HepG2 (cell line): ENCODE measurements around the gene MYO16. TPM values are rescaled to one million over a fixed set of nuclear protein-coding genes. Genes with fewer than 3 reads are reported as not detected.

Experiments used
- ATAC-seq: fragments of 200-7000 bp; cut with Tn5 transposase; 3 replicates; pipeline ENCODE4 v1.9.1; 2020; ENCODE audit warnings: mild to moderate bottlenecking, moderate library complexity
- BruUV-seq: library from RNA; stranded (reverse); fragments of 400-500 nt; replicated peaks from 2 replicates; lab custom pipeline; 2021; lab: Mats Ljungman, UMichigan
- CTCF ChIA-PET: fragments of 300-600 bp; formaldehyde crosslinking; extraction: SDS; loops from one replicate; lab custom pipeline; 2021; ENCODE audit warnings: low total read pairs, inconsistent platforms, low intra/inter-chr PET ratio; lab: Yijun Ruan, JAX
- POLR2A ChIA-PET: fragments of 350-600 bp; sonication (Branson Sonifier 250); formaldehyde crosslinking; loops from one replicate; lab custom pipeline; 2020; ENCODE audit warnings: antibody characterized with exemption, inconsistent platforms; lab: Yijun Ruan, JAX
- DNase-seq: peaks from one replicate; pipeline ENCODE4 v3.0.0-alpha.2; 2015; ENCODE audit warnings: low spot score
- FAIRE-seq: peaks from 3 replicates; lab custom pipeline; 2011; peaks lifted over from hg19 to GRCh38; lab: Jason Lieb, UNC
- H2AFZ ChIP-seq: one replicate; pipeline ENCODE4 v1.6.1; 2011; ENCODE audit warnings: low read length, inconsistent platforms
- H3K27ac ChIP-seq: fragments of 300-600 bp; 3 replicates; pipeline ENCODE4 v1.8.0; 2011; ENCODE audit warnings: mixed run types, mild to moderate bottlenecking, mixed read lengths, low read length, inconsistent platforms; ENCODE audit not compliant: insufficient read depth; ENCODE audit errors: extremely low read length
- H3K27me3 ChIP-seq, 2 experiments: fragments of 200-600 bp in 1 of 2; 2 replicates in 1 of 2; 3 replicates in 1 of 2; pipeline versions ENCODE4 v1.6.0 to v1.8.0; 2011; ENCODE audit warnings: low read length in 2 of 2, mild to moderate bottlenecking in 2 of 2, moderate library complexity in 2 of 2, inconsistent platforms in 1 of 2; ENCODE audit not compliant: insufficient read depth in 2 of 2, control insufficient read depth in 1 of 2
- H3K36me3 ChIP-seq, 2 experiments: fragments of 200-600 bp in 1 of 2; replicated peaks in 1 of 2; 2 replicates in 1 of 2; 3 replicates in 1 of 2; pipeline versions ENCODE4 v1.5.1 to v1.8.0; 2011; ENCODE audit warnings: low read length in 2 of 2, inconsistent platforms in 1 of 2; ENCODE audit not compliant: insufficient read depth in 2 of 2, control insufficient read depth in 1 of 2
- H3K4me1 ChIP-seq: 2 replicates; pipeline ENCODE4 v1.5.1; 2012; ENCODE audit warnings: low read length, inconsistent platforms; ENCODE audit not compliant: insufficient read depth
- H3K4me2 ChIP-seq: 2 replicates; pipeline ENCODE4 v1.6.0; 2011; ENCODE audit warnings: low read depth, low read length, inconsistent platforms
- H3K4me3 ChIP-seq, 3 experiments: fragments of 200-600 bp in 1 of 3; sonication (generic), shearing (Covaris generic) in 1 of 3; replicated peaks in 1 of 3; 2 replicates each; pipeline ENCODE4 v1.5.1; 2011 to 2016; ENCODE audit warnings: low read length in 3 of 3, inconsistent platforms in 2 of 3, low read depth in 2 of 3, mild to moderate bottlenecking in 2 of 3, control low read depth in 1 of 3, mixed read lengths in 1 of 3; ENCODE audit not compliant: insufficient read depth in 1 of 3
- H3K79me2 ChIP-seq: one replicate; pipeline ENCODE4 v1.6.1; 2011; ENCODE audit warnings: low read length, inconsistent platforms; ENCODE audit not compliant: insufficient read depth
- H3K9ac ChIP-seq: 2 replicates; pipeline ENCODE4 v1.6.0; 2011; ENCODE audit warnings: mild to moderate bottlenecking, low read depth, low read length, inconsistent platforms; ENCODE audit not compliant: insufficient read depth
- H3K9me3 ChIP-seq: 2 replicates; pipeline ENCODE4 v1.5.1; 2012; ENCODE audit warnings: mild to moderate bottlenecking, low read length
- H4K20me1 ChIP-seq: 2 replicates; pipeline ENCODE4 v1.6.0; 2011; ENCODE audit warnings: inconsistent platforms, mild to moderate bottlenecking, low read length, moderate library complexity; ENCODE audit not compliant: insufficient read depth
- ARNT2 ChIP-seq: sonication (generic); formaldehyde crosslinking; IDR thresholded peaks from 2 replicates; pipeline ENCODE4 v1.8.0; 2022; ENCODE audit warnings: mild to moderate bottlenecking, low read depth, missing genetic modification reagents, moderate library complexity
- CEBPB ChIP-seq: IDR thresholded peaks from 2 replicates; pipeline ENCODE4 v1.6.1; 2011; ENCODE audit warnings: low read depth, low read length, improper control_type of control experiment, borderline replicate concordance
- CREM ChIP-seq, 2 experiments: sonication (generic) in 1 of 2; formaldehyde crosslinking in 1 of 2; IDR thresholded peaks; 2 replicates each; pipeline versions ENCODE4 v1.4.0 to v1.6.1; 2016 to 2020; ENCODE audit warnings: antibody characterized with exemption in 1 of 2, mild to moderate bottlenecking in 1 of 2, missing genetic modification reagents in 1 of 2
- FIP1L1 ChIP-seq: fragments of 200-400 bp; formaldehyde crosslinking; IDR thresholded peaks from 2 replicates; pipeline ENCODE4 v1.6.1; 2018; ENCODE audit warnings: low read depth, mild to moderate bottlenecking, low read length, moderate library complexity, borderline replicate concordance; ENCODE audit not compliant: insufficient read depth
- FOXJ3 ChIP-seq: sonication (generic); formaldehyde crosslinking; IDR thresholded peaks from 2 replicates; pipeline ENCODE4 v1.4.0; 2020; ENCODE audit warnings: missing genetic modification reagents, mild to moderate bottlenecking, borderline replicate concordance
- JUND ChIP-seq: sonication (generic); formaldehyde crosslinking; IDR thresholded peaks from 2 replicates; pipeline ENCODE4 v1.8.0; 2022; ENCODE audit warnings: mild to moderate bottlenecking, missing genetic modification reagents
- NFIB ChIP-seq: sonication (generic); formaldehyde crosslinking; IDR thresholded peaks from 2 replicates; pipeline ENCODE4 v1.9.0; 2021; ENCODE audit warnings: missing genetic modification reagents, mild to moderate bottlenecking, borderline replicate concordance
- NKX3-1 ChIP-seq: sonication (generic); formaldehyde crosslinking; IDR thresholded peaks from 2 replicates; pipeline ENCODE4 v1.5.0; 2020; ENCODE audit warnings: missing genetic modification reagents
- SP5 ChIP-seq: IDR thresholded peaks from 2 replicates; pipeline ENCODE4 v1.6.1; 2016; ENCODE audit warnings: low read depth, borderline replicate concordance
- TGIF2 ChIP-seq: IDR thresholded peaks from 2 replicates; pipeline ENCODE4 v1.6.1; 2016; ENCODE audit warnings: control low read depth, missing compliant biosample characterization
- ZNF143 ChIP-seq: sonication (generic); formaldehyde crosslinking; IDR thresholded peaks from 2 replicates; pipeline ENCODE4 v1.4.0; 2020; ENCODE audit warnings: missing genetic modification reagents
- ZNF235 ChIP-seq: sonication (generic); formaldehyde crosslinking; IDR thresholded peaks from 2 replicates; pipeline ENCODE4 v1.8.1; 2023; ENCODE audit warnings: mild to moderate bottlenecking, missing genetic modification reagents, borderline replicate concordance
- ZNF383 ChIP-seq: sonication (generic); formaldehyde crosslinking; IDR thresholded peaks from 2 replicates; pipeline ENCODE4 v1.4.0; 2020; ENCODE audit warnings: missing genetic modification reagents, mild to moderate bottlenecking, borderline replicate concordance
- ZNF431 ChIP-seq: sonication (generic); formaldehyde crosslinking; IDR thresholded peaks from 2 replicates; pipeline ENCODE4 v1.9.0; 2022; ENCODE audit warnings: missing genetic modification reagents, low read depth, mild to moderate bottlenecking, borderline replicate concordance
- ZNF569 ChIP-seq: sonication (generic); formaldehyde crosslinking; IDR thresholded peaks from 2 replicates; pipeline ENCODE4 v1.5.0; 2020; ENCODE audit warnings: mild to moderate bottlenecking, missing genetic modification reagents, moderate library complexity, borderline replicate concordance
- ZNF660 ChIP-seq: sonication (generic); formaldehyde crosslinking; IDR thresholded peaks from 2 replicates; pipeline ENCODE4 v1.5.1; 2020; ENCODE audit warnings: mild to moderate bottlenecking, low read depth, missing genetic modification reagents, borderline replicate concordance
- ZSCAN21 ChIP-seq: sonication (generic); formaldehyde crosslinking; IDR thresholded peaks from 2 replicates; pipeline ENCODE4 v1.8.0; 2022; ENCODE audit warnings: mild to moderate bottlenecking, missing genetic modification reagents, moderate library complexity, borderline replicate concordance
- WGBS: methylation state at CpG from one replicate; pipeline ENCODE4 v1.1.6; 2017; ENCODE audit warnings: low lambda C conversion rate; 5-methylcytosine and 5-hydroxymethylcytosine counted together
- in situ Hi-C: cut with HindIII; loops from 2 replicates; pipeline ENCODE4 v1.10.0; 2017; ENCODE audit warnings: low pct_unique_long_range_greater_than_20kb; ENCODE audit not compliant: extremely low pct_ligation_motif_present
- intact Hi-C: fragments of 100-400 bp; cut with micrococcal nuclease; formaldehyde crosslinking; loops from one replicate; pipeline ENCODE4 v1.10.0; 2022; ENCODE audit not compliant: unreplicated experiment
- polyA plus RNA-seq, 8 experiments: library from polyadenylated mRNA; depleted of rRNA in 3 of 8; stranded (reverse) in 7 of 8; unstranded in 1 of 8; fragments of >200 nt; fragmentation: Illumina TruSeq in 4 of 8; extraction: Trizol in 4 of 8; gene quantifications; 2 replicates each; pipeline versions ENCODE4 v1.2.1 to v1.2.3, GENCODE V29; 2011 to 2016; ENCODE audit warnings: low read depth in 4 of 8, missing spikeins in 1 of 8, mixed read lengths in 1 of 8; ENCODE audit not compliant: insufficient read depth in 1 of 8
- total RNA-seq, 5 experiments: library from RNA; depleted of rRNA; stranded (reverse); fragments of >200 nt; fragmentation: Illumina TruSeq; extraction: Trizol; gene quantifications; 2 replicates each; pipeline ENCODE4 v1.2.3, GENCODE V29; 2016; ENCODE audit warnings: low read depth in 1 of 5

Gene MYO16
- total and polyA plus RNA-seq, 2 of the 13 experiments (the other 11 are each of a cell fraction or from before 2014, with no cell fraction given) = not detected

DNA sequence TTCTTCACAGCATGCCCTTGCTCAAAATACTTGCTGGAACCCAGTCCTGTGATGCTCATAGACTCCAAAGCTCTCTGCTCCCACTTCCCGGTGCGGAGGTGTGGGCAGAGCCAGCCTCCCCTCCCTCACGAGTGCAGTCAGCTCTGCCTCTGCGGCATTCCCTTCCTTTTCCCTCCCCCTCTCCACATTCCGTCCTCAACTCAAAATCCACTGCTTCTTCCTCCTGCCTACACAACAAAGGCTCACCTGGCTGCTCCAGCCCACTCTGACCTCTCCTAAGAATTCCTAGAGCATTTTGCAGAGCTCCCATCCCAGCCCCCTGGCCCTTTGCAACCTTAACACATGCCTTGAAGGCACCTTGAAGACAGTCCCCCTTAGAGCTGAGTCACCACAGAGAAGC lies 527.9 kb downstream of the MYO16 start:
- no TSS peak for BruUV-seq
- TF ChIP-seq FIP1L1 (no peak), CREM (IDR thresholded peaks at IDR 0.05) (no peak), CREM (CRISPR knock-in tag; IDR thresholded peaks at IDR 0.05) (no peak), CEBPB (no peak), ZNF235 (CRISPR knock-in tag) (no peak), ZSCAN21 (CRISPR knock-in tag) (no peak), ZNF143 (CRISPR knock-in tag) (no peak), TGIF2 (CRISPR knock-in tag) (no peak), NFIB (CRISPR knock-in tag) (no peak), ZNF431 (CRISPR knock-in tag) (no peak), ARNT2 (CRISPR knock-in tag) (no peak), JUND (no peak), SP5 (no peak), ZNF383 (CRISPR knock-in tag) (no peak), ZNF660 (CRISPR knock-in tag) (no peak), NKX3-1 (CRISPR knock-in tag) (no peak), ZNF569 (CRISPR knock-in tag) (no peak), FOXJ3 (CRISPR knock-in tag) (no peak)
- TF ChIP-seq, all 625 proteins: peak for 0
- CTCF ChIA-PET = no interaction called here

More for the DNA sequence above, 527.9 kb downstream of the MYO16 start:
- H3K36me3 ChIP-seq = no peaks in the 10 kb centered on the region
- no peak for DNase-seq
- WGBS = 11% methylated on average over 5 of the region's 5 CpGs
- no peaks in the 10 kb centered on the region for H3K9me3 ChIP-seq
- in situ Hi-C loops (no loop called here), intact Hi-C loops (no loop called here)
- FAIRE-seq = no peak
- no peak overlapping the region for H2AFZ ChIP-seq
- H3K4me3 ChIP-seq = no peak overlapping the region
- POLR2A ChIA-PET = no interaction called here
- no peaks in the 10 kb centered on the region for H3K4me1 ChIP-seq
- no peak overlapping the region for H3K9ac ChIP-seq
- H3K27me3 ChIP-seq = no peaks in the 10 kb centered on the region; a peak in 2 of 5 replicates
- no peaks in the 10 kb centered on the region for H4K20me1 ChIP-seq
- no peaks in the 10 kb centered on the region for H3K79me2 ChIP-seq
- H3K27ac ChIP-seq = no peak overlapping the region
- ATAC-seq = no peak
- no peak overlapping the region for H3K4me2 ChIP-seq
